ENCODE measurements around the gene CLPSL1.

Gene CLPSL1

DNA sequence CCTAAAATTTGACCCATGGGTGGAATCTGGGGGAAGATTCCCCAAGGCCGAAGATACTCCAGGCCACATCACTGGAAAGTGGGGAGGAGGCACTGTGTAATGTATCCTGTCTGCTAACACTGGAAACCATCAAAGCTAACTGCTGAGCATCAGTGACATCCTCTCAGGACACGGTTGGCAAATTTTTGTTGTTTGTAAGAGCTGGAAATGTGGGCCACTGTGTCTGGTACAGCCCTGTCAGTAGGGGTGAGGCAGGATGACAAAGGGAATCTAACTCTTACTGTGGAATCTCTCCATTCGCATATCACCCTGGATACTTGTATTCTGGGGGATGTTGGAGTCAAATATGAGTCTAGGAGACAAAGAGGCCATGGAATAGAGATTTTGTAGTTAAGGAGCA is 21.4 kb upstream of the CLPSL1 start:
- DNase-seq: no peak

GRCh38 chr6:35765739-35766138 is 15.1 kb upstream of the CLPSL1 start:
- DNase-seq: no peak

DNA sequence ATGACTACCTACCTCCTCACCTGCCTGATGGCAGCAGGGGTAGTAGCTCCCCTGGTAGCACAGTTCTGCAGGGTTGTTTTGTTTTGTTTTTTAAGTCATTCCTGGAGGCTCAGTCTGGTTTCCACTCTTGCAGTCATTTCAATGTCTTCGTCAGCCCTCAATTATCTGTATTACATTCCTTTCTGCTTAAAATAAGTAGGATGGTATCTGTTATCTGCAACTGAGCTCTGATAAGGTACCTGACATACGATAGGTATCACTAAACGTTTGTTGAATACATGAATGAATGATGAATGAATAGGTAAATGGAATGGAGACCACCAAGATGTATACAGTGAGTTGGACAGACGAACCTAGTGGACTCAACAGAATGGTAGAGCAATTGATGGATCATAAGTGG is 11.6 kb upstream of the CLPSL1 start:
- no peak for DNase-seq

- DNase-seq: no peak
Observed at GRCh38 chr6:35771343-35771627, 9.5 kb upstream of the CLPSL1 start.

- no peak for DNase-seq
Observed at GRCh38 chr6:35774116-35774794, 6.6 kb upstream of the CLPSL1 start.

GRCh38 chr6:35775031-35775430 is 5.8 kb upstream of the CLPSL1 start:
- peak; percentile 11 for DNase-seq

- DNase-seq: no peak
Observed at GRCh38 chr6:35776364-35777215, 4.2 kb upstream of the CLPSL1 start, which contains the start of gene CLPSL2. Gene CLPSL2, plus strand, starts transcription at chr6:35776598. Its CDS starts 21 bp downstream, at chr6:35776619.

- no peak for DNase-seq
Observed at GRCh38 chr6:35777356-35778102, 3.3 kb upstream of the CLPSL1 start.

DNA sequence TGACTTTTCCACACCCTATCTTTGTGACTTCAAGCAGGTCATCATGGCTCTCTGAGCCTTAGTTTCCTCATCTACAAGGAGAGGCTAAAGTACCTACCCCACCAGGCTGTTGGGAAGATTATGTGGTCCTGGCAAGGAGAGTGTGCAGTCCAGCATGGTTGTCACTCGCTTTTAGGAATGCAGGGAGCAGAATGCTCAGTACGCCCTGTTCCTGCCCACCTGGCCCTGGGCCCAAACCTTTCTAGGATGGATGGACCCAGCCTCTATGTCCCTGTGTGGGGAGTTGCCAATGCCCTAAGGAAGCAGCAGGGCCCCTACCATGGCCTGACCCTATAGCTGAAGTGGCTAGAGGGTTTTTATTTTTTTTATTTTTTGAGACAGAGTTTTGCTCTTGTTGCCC is 2.4 kb upstream of the CLPSL1 start:
- DNase-seq: no peak

DNA sequence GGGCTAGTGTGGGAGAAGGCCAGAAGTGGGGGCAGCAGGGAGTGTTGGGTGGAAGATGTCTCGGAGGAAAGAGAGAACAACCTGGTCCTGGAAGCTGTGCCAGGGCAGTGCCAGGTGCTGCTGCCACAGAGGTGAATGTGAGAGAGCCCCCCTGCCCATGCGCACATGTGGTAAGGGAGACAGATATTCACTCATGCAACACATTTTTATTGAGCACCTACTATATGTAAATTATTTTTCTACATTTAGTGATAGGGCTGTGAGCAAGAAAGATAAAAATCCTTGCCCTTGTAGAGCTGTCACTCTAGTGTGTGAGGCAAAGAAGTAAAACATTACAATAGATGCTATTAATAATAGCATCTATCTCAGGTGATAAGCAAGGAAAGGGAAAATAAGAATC is 471 bp downstream of the CLPSL1 start:
- no peak for DNase-seq

GRCh38 chr6:35782424-35782823 is 1.6 kb downstream of the CLPSL1 start:
- DNase-seq: no peak

DNA sequence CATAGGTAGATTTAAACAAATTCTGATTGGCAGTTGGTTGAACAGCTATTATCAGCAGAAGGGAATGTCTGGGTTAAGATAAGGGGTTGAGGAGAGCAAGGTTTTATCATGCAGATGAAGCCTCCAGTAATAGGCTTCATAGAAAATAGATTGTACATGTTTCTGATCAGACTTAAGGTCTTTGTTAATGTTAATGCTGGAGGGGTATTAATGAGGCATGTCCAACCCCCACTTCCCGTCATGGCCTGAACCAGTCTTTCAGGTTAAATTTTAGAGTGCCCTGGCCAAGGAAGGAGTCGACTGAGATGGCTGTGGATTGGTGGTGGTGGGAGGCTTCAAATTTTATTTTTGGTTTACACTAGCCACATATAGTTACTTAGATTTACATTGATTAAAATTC is 3.4 kb downstream of the CLPSL1 start:
- no peak for DNase-seq

DNA sequence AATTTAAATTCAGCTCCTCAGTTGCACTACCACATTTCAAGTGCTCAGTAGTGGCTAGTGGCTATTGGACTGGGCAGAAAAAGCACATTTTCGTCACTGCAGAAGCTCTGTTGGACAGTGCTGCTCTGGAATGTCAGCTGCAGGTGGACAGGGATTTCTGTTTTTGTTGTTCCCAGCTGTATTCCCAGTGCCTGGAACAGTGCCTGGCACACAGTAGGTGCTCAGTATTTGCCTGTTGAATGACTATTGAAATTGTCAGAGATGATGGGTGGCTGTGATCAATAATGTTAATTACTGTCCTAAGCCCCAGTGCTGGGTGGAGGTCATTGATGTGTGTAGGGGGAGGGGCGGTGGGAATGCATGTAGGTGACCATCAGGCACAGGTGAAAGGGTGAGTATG is 5.5 kb downstream of the CLPSL1 start:
- no peak for DNase-seq

- no peak for DNase-seq
Observed at GRCh38 chr6:35786810-35787209, 6.0 kb downstream of the CLPSL1 start.

GRCh38 chr6:35787266-35788218 is 6.7 kb downstream of the CLPSL1 start:
- DNase-seq: no peak

- DNase-seq: no peak
Observed at GRCh38 chr6:35788423-35788982, 7.7 kb downstream of the CLPSL1 start.

DNA sequence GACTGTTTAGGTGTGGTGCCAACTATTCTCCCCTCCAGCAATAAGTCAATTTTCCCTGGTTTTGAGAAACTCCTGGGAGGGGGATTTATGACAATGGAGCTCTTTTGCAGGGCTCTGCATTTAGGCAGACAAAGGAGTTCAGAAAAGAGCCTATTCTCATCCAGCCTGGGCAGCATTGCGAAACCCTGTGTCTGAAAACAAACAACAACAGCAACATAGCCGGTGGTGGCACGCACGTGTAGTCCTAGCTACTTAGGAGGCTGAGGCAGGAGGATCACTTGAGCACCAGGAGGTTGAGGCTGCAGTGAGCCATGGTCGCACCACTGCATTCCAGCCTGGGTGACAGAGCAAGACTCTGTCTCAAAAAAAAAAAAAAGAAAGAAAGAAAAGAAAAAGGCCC is 9.9 kb downstream of the CLPSL1 start:
- no peak for DNase-seq

- no peak for DNase-seq
Observed at GRCh38 chr6:35794536-35795452, 14.0 kb downstream of the CLPSL1 start.

DNA sequence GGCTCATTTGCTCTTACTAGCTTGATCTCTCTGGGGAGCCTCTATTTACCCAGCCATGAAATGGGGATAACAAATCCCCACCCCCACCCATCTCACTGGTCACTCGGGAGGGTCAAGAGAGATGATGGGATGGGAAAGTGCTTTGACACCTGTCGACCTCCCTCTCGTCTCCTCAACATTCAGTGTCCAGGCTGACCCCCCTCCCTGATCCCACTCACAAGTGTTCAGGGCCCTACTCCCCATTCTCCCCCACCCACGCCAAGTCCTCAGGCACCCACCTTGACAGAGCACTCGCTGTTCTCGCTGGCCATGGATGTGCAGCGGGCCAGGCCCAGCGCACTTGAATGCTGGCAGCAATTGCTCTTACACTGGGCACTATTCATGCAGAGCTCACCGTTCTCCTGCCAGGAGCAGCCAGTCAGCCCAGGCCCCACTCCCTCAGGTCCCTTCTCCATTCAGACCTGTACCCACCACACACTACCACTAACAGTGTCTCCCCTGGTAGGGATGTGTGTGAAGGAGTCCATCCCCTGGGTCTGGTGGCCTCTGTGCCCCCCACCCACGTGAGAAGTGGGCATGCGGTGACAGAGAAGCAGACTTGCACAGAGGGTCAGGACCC is 14.7 kb downstream of the CLPSL1 start:
- no peak for DNase-seq

DNA sequence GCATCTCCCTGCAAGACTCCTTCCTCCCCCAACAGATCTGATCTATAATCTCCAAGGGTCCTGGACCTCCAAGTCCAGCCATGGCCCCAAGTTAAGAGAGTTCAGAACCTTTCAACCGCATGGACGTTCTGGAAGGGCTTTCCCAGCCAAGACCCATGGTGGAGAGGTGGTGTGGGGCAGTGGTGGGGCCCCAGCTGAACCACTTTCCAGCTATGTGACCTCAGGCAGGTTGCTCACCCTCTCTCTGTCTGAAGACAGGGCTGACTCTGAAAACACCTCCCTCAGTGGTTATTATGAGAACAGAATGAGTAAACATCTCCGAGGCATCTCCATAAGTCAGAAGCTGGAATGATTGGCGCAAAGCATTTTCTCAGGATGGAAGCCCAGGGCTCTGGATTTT is 15.4 kb downstream of the CLPSL1 start:
- DNase-seq: no peak
